BE2C (cell line): ENCODE data around the gene COPS9.

Experiments
- DNase-seq: peaks from one replicate; pipeline ENCODE4 v3.0.0-alpha.2; 2020
- H3K27me3 ChIP-seq: fragments of 250-450 bp; sonication (Bioruptor Pico); 2 replicates; pipeline ENCODE4 v1.5.1; 2020; ENCODE audit warnings: mild to moderate bottlenecking
- H3K36me3 ChIP-seq: fragments of 250-450 bp; sonication (Bioruptor Pico); 2 replicates; pipeline ENCODE4 v1.5.1; 2020; ENCODE audit warnings: mild to moderate bottlenecking
- H3K4me1 ChIP-seq: fragments of 250-450 bp; sonication (Bioruptor Pico); 2 replicates; pipeline ENCODE4 v1.5.1; 2020
- H3K4me3 ChIP-seq: 2 replicates; pipeline ENCODE4 v1.5.1; 2011; ENCODE audit warnings: low read depth, low read length
- H3K9me3 ChIP-seq: fragments of 250-450 bp; sonication (Bioruptor Pico); 2 replicates; pipeline ENCODE4 v1.5.1; 2020
- CTCF ChIP-seq: IDR thresholded peaks from 2 replicates; pipeline ENCODE4 v1.5.1; 2012; ENCODE audit warnings: mild to moderate bottlenecking, low read depth, low read length

Gene COPS9

GRCh38 chr2:240170883-240171282 lies 34.8 kb upstream of the COPS9 start:
- H3K4me1 ChIP-seq = no peaks in the 10 kb centered on the region
- H3K9me3 ChIP-seq = no peaks in the 10 kb centered on the region
- no peak for DNase-seq
- H3K36me3 ChIP-seq = no peaks in the 10 kb centered on the region
- TF ChIP-seq CTCF = no peak
- no peak overlapping the region for H3K4me3 ChIP-seq
- H3K27me3 ChIP-seq = peaks cover 49% of the 10 kb centered on the region

- TF ChIP-seq CTCF = no peak
- Histone ChIP-seq H3K36me3 (no peaks in the 10 kb centered on the region), H3K4me1 (no peaks in the 10 kb centered on the region), H3K4me3 (no peak overlapping the region), H3K27me3 (peaks cover 46% of the 10 kb centered on the region), H3K9me3 (no peaks in the 10 kb centered on the region)
- peak; percentile 47 for DNase-seq
Measured at GRCh38 chr2:240170354-240170735, 34.2 kb upstream of the COPS9 start.

GRCh38 chr2:240169486-240170353 lies 33.6 kb upstream of the COPS9 start:
- H3K36me3 ChIP-seq = no peaks in the 10 kb centered on the region
- no peaks in the 10 kb centered on the region for H3K9me3 ChIP-seq
- peaks cover 46% of the 10 kb centered on the region for H3K27me3 ChIP-seq
- DNase-seq = no peak
- no peaks in the 10 kb centered on the region for H3K4me1 ChIP-seq
- TF ChIP-seq CTCF = no peak
- no peak overlapping the region for H3K4me3 ChIP-seq

- Histone ChIP-seq H3K4me3 (no peak overlapping the region), H3K4me1 (no peaks in the 10 kb centered on the region), H3K36me3 (no peaks in the 10 kb centered on the region), H3K9me3 (no peaks in the 10 kb centered on the region), H3K27me3 (peaks cover 40% of the 10 kb centered on the region)
- no peak for DNase-seq
- no peak for TF ChIP-seq CTCF
Measured at GRCh38 chr2:240168546-240169361, 32.6 kb upstream of the COPS9 start.

- Histone ChIP-seq H3K27me3 (peaks cover 36% of the 10 kb centered on the region), H3K4me1 (no peaks in the 10 kb centered on the region), H3K9me3 (no peaks in the 10 kb centered on the region), H3K4me3 (no peak overlapping the region), H3K36me3 (no peaks in the 10 kb centered on the region)
- DNase-seq = no peak
- no peak for TF ChIP-seq CTCF
Measured at GRCh38 chr2:240168041-240168440, 31.9 kb upstream of the COPS9 start.

- no peak for DNase-seq
Measured at GRCh38 chr2:240167588-240167880, 31.4 kb upstream of the COPS9 start.

More at GRCh38 chr2:240167588-240167880, 31.4 kb upstream of the COPS9 start:
- Histone ChIP-seq H3K4me1 (no peaks in the 10 kb centered on the region), H3K4me3 (no peak overlapping the region), H3K36me3 (no peaks in the 10 kb centered on the region), H3K9me3 (no peaks in the 10 kb centered on the region), H3K27me3 (peaks cover 36% of the 10 kb centered on the region)
- no peak for TF ChIP-seq CTCF
